GM23338 (cell line): ENCODE measurements around the gene RAB44.

Experiments
- CTCF ChIP-seq, 2 experiments: fragments of 200-600 bp in 1 of 2; sonication (generic) in 1 of 2; conservative IDR thresholded peaks; 2 replicates each; pipeline versions ENCODE4 v1.5.1 to v1.6.1; 2016 to 2017; ENCODE audit warnings: antibody characterized with exemption in 2 of 2, low read depth in 2 of 2, mild to moderate bottlenecking in 2 of 2, moderate library complexity in 1 of 2
- EZH2 ChIP-seq: fragments of 200-600 bp; sonication (generic); IDR thresholded peaks from one replicate; pipeline ENCODE4 v1.8.0; 2017; ENCODE audit warnings: antibody characterized with exemption, mild to moderate bottlenecking, low read depth; ENCODE audit not compliant: unreplicated experiment
- EZH2phosphoT487 ChIP-seq: fragments of 200-600 bp; sonication (generic); IDR thresholded peaks from one replicate; pipeline ENCODE4 v1.8.1; 2018; ENCODE audit warnings: antibody characterized with exemption; ENCODE audit not compliant: unreplicated experiment
- NANOG ChIP-seq: IDR thresholded peaks from 2 replicates; pipeline ENCODE4 v1.6.1; 2016; ENCODE audit warnings: antibody characterized with exemption, borderline replicate concordance
- POLR2AphosphoS5 ChIP-seq: IDR thresholded peaks from 2 replicates; pipeline ENCODE4 v1.6.1; 2016; ENCODE audit warnings: antibody characterized with exemption, low read depth
- ZNF331 ChIP-seq: fragments of 250-450 bp; sonication (Bioruptor Pico); IDR thresholded peaks from 2 replicates; pipeline ENCODE4 v1.5.0; 2020; ENCODE audit warnings: low read depth, mild to moderate bottlenecking, moderate library complexity

GRCh38 chr6:36698871-36699271 is 1.2 kb downstream of the RAB44 start:
- no peak for TF ChIP-seq EZH2
- TF ChIP-seq ZNF331 (CRISPR knock-in tag): no peak
- no peak for TF ChIP-seq CTCF (conservative IDR thresholded peaks at IDR 0.05; ENCODE audit: low read depth in 2 of 2)
- TF ChIP-seq EZH2phosphoT487: no peak
- TF ChIP-seq POLR2AphosphoS5: no peak
- TF ChIP-seq NANOG: no peak
